NCI-H774 (cell line): ENCODE data around the gene MICALL1.

Experiments
- DNase-seq: peaks from one replicate; lab custom pipeline; 2025; lab: John Stamatoyannopoulos, UW

The MICALL1 gene, protein sequence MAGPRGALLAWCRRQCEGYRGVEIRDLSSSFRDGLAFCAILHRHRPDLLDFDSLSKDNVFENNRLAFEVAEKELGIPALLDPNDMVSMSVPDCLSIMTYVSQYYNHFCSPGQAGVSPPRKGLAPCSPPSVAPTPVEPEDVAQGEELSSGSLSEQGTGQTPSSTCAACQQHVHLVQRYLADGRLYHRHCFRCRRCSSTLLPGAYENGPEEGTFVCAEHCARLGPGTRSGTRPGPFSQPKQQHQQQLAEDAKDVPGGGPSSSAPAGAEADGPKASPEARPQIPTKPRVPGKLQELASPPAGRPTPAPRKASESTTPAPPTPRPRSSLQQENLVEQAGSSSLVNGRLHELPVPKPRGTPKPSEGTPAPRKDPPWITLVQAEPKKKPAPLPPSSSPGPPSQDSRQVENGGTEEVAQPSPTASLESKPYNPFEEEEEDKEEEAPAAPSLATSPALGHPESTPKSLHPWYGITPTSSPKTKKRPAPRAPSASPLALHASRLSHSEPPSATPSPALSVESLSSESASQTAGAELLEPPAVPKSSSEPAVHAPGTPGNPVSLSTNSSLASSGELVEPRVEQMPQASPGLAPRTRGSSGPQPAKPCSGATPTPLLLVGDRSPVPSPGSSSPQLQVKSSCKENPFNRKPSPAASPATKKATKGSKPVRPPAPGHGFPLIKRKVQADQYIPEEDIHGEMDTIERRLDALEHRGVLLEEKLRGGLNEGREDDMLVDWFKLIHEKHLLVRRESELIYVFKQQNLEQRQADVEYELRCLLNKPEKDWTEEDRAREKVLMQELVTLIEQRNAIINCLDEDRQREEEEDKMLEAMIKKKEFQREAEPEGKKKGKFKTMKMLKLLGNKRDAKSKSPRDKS

DNA sequence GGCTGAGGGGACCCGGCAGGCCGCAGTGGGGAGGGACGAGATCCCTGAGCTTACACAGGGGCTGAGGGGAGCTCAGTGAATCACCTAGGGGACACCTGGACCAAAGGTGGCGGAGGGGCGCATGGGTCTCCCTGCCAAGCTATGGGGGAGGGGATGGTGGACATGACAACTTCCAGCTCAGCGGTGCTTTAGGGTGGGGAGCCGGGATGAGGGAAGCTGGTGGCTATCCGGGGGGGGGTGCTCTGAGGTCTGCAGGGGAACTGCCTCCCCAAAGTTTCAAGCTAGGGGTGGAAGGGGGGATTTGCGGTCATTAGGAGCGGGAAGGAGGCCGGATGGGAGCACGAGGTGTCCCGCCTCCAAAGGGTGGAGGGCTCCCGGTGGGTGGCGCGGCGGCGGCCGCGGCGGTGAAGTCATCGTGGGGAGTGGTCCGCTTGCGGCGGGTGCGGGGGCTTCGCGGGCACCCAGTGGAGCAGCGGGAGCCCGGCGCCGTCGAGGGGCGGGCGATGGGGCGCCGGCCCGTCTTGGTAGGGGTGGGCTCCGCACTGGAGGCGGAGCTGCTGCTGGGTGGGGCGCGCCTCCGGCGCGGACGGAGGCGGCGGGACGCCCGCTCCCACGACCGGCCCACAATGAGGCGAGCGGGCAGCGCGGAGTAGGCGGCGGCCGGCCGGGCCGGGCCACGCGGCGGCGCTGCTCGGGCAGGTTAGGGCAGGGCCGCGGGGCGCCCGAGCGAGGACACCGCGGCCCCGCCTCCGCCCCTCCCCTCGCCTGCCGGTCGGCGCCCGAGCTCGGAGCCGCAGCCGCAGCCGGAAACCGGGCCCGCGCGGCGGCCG, at the start of gene MICALL1:
Gene MICALL1 (plus strand): TSS at position 764 of the 830 bp plus-strand sequence. CDS start 126 bp downstream, outside the sequence.
- DNase-seq: no peak

DNA sequence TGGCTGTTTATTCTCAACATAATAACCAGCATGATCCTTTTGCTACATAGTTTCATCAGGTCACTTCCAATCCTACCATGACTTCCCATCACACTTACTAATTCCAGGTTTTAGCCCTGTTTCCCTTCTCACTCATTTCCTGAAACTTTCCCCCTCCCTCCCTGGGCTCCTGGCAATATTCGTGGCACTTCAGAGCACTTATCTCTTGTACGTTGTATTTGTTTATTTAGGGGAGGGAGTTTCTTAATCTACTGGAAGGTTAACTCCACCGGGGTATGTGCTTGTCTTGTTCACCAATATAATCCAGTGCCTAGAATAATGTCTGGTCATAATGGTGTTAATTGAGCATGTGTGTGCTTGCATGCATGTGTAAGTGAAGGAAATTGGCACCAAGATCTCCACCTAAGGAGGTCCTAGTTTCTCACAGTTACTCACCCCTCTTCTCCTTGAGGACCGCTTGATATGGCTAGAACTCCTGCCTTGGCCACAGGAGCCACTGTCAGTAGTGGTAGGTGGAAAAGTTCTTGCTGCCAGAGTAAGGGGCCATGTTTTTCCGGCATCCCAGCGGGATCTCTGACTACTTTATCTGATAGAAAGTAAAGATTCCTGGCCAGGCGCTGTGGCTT, 45.2 kb upstream of the MICALL1 start:
- DNase-seq: no peak

DNA sequence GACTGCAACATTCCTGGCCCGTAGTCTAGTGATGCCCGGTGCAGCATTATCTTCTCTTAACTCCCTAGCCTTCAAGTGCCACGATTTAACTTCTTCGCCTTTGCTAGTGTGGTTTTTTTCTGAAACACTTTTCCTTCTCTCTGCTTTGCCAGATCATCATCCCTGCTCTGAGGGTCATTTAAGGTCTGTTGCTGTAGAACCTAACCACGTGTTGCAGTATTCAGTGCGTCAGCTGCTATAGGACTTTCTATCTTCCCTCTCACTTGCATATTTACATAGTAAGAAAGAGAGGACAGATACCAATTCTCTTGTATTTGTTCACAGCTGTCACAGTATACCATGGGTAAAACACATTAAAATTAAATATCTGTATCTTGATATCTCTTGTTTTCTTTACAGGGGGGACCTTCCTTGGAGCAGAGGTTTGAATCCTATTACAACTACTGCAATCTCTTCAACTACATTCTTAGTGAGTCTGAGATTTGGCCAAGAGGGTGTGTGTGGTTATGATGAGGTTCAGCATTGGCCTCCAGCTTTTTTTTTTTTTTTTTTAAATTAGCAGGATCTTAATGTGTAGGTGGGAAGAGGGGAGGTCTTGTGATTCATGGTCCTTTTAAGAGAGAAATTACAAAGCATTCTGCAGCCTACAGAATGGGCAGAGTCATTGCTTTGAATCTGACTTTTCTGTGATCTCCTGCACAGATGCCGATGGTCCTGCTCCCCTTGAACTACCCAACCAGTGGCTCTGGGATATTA, 43.3 kb upstream of the MICALL1 start:
- DNase-seq: no peak

DNA sequence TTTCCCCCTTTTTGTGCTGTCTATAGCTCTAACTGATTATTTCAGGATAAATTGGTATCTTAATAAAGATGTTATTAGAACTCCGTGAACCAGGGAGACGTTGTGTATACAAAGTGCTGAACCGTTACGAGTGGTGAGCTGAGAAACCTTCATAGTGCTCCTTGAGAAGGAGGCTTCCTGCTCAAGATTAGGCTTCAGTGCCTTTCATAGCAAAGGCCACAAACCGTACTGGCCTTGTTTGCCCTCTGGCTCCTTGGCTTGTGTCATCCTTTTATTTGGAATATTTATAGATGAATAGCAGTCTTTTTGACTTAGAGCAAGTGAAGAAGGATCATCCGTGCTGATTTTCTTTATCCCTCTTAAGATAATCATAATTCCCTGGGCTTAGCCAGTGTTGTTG, 40.6 kb upstream of the MICALL1 start:
- no peak for DNase-seq

DNA sequence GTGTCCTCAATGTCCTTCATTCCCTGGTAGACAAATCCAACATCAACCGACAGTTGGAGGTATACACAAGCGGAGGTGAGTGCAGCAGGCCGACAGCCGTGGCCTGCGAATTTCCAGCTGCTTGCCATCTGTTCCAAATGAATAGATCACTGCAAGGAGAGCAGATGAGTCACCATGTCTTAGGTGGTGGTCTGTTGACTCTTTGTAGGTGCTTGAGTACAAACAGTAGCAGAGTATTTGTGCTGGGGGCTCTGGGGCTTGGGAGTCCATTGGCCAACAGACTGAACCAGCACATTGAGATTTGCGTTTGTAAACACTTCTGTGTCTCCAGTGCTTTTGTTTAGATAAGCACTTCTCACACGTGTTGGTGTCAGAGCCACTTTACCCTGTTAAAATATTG, 35.8 kb upstream of the MICALL1 start:
- DNase-seq: no peak

DNA sequence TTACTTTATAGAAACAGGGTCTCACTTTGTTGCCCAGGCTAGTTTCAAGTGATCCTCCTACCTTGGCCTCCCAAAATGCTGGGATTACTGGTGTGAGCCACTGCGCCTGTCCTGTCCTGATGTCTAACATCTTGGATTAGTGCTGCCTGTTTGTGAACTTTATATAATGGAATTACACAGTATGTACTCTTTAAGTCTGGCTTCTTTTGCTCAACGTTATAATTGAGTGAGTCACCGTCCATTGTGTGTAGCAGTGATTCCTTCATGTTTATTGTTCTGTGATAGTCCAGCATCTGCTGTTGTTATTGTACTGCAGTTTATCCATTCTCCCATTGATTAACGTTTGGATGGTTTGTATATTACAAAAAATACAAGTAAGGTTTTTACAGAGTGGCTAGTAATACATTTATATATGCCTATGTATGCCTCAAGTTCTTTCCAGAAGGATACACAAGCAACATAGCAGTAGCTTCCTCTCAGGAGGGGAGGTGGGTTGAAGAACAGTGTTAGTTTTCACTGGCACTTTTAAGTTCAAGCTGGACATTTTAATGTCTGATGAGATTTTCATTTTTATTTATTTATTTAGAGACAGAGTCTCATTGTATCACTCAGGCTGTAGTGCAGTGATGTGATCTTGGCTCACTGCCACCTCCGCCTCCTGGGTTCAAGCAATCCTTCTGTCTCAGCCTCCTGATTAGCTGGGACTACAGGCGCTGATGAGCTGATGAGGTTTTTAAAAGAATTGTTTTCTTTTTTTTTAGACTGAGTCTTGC, 25.2 kb upstream of the MICALL1 start:
- no peak for DNase-seq

DNA sequence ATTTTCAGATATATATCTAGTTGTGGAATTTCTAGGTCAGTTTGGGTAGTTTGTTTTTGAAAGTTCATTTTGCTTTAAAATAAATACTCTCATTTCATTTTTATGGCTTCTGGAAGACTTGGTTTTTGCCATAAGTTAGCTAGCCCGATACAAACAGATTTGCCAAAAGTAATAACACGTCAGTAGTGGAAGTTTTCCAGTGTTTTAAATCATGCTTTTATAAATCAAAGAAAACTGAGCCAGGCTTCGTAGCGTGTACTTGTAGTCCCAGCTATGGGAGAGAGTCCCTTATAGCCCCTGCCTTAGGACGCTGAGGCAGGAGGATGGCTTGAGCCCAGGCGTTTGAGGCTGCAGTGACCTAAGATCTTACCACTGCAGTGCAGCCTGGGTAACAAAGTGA, 21.7 kb upstream of the MICALL1 start:
- DNase-seq: no peak

DNA sequence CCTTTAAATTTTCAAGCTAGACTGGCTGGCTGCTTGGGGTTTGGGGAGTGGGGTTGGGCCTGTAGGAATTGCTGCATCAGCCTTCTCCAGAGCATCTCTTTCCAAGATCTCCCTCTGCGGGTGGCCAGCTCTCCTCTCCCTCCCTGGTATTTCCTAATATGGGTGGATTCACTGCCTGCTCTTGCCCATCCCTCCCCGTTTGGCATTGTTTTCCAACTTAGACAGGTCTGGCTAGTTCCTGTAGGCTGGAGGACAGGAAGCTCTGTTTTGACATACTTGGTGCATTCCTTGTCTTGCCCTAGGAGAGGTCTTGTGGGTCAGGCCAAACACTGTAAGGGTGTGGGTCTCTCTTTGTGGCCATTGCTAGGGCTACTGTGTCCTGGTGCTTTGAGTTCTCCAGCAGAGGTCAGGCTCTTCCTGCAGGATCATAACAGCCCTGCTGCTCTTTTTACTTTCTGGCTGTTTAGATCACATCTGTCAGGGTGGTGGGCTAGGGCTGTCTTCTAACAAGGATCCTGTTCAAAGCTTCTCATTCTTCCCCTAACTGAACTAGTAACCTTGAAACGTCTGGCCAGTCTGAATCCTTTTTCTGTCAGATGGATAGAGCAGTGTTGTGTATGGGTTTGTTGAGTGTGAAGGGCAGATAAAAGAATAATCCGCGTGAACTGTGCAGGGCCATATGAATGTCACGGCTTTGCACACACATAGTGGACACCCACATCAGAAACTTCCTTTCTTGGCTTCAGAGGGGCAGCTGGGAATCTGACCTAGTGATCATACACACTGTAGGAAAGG, 18.3 kb upstream of the MICALL1 start:
- no peak for DNase-seq

DNA sequence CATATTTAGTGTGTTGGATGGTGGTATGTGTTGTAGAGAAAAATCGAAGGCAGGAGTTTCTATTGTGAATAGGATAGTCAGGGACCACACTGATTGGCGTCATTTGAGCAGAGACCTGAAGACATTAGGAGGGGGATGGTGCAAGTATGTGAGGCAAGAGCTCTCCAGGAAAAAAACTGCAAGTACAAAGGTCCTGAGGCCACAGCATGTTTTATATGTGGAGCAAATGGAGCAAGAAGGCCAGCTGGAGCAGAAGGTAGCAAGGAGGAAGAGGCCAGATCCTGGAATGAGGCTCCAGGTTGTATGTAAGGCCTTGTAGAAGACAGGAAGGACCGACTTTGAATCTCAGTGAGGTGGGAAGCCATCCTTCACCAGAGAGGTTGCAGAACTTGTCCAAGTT, 14.2 kb upstream of the MICALL1 start:
- DNase-seq: no peak

DNA sequence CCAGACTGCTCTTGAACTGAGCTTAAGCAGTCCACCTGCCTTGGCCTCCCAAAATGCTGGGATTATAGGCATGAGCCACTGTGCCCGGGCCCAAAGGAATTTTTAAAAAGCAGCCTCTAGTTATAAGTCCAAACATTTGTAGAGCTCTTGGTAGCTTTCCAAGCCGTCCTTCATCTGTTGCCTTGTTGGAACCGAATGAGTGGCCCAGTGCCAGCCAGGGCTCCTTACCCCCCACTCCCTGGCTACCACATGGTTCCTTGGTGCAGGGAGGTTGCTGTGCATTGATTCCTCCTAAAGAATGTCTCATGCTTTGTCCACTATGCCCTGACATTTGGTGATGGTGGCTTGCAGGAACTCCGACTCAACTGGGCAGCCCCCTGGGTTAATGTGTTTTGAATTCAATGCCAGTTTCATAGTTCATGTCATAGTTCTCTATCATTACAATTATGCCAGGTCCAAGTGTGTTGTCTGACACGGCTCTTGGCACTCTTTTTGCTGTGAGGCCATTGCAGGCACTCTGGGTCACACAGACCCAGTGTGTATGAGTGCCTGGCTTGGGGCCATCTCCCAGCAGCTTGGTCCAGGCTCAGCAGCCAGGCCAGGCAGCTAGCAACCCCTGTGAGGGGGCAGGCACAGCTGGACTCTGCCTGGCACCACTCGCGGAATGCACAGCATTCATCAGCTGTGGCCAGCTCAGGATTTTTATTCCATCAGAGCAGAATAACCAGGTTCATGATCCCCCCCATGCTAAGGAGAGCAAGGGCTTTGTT, 13.3 kb upstream of the MICALL1 start:
- DNase-seq: no peak

DNA sequence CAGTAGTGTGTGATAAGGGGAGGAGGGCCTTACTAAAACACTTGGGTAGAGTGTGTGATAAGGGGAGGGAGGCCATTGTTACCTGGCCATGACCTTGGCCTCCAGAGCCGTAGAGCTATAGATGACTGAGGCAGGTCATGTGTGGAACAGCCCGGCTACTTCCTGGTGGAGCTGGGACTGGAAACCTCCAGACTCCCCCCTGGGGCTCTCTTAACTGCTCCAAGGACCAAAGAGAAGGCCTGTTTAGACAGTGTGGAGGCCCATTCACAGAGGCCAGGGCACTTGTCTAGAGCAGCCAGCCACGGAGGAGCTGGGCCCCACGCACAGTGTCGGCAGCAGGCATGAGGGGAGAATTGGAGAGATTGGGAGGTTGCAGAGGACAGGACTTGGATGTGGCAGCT, 12.5 kb upstream of the MICALL1 start:
- no peak for DNase-seq

DNA sequence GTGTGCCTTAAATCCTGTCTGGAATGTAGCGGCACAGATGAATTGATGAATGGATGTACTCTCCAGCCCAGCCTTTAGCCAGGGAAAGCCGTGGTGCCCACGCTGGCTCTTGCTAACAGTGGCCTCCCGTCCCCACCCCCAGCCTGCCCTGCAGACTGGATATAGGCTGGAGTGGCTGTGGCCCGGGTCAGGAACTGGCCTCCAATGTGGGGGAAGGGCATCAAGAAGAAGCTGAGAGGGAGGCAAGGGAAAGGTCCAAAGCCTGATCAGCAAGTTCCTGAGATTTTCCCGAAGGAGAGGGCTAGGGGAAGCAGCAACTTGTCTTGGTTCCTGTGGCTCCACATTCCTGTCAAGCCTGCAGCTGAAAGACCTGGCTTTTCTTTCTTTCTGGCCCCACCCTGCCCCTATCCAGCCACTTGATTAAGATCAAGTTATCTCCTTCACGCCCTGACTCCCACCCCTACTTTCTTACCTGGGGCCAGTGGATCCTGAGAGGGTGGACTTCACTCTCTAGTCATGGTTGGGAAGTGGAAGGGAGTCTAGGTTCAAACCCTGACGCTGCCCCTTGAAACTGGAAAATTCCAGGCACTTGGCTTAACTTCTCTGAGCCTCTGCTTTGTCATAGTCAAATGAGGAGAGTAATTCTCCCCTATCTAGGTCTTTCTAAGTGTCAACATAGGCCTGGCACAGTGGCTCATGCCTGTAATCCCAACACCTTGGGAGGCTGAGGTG, 11.0 kb upstream of the MICALL1 start:
- no peak for DNase-seq

DNA sequence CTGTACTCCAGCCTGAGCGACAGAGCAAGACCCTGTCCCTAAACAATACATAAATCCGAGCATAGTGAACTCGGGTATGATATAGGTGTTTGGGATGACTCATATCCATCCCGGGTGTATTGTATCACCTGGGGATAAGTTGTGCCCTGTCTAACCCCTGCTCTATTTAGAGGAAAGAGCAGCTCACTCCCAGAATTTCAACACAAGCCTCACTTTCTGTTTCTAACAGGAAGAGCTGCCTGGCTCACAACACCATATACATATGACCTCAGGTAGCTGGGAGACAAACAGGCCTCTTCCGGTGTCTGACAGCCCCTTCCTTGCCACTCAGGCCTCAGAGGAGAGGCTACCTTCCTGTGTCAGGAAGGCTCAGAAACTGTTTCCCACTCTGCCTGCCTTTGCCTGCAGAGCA, 9.9 kb upstream of the MICALL1 start:
- DNase-seq: no peak

DNA sequence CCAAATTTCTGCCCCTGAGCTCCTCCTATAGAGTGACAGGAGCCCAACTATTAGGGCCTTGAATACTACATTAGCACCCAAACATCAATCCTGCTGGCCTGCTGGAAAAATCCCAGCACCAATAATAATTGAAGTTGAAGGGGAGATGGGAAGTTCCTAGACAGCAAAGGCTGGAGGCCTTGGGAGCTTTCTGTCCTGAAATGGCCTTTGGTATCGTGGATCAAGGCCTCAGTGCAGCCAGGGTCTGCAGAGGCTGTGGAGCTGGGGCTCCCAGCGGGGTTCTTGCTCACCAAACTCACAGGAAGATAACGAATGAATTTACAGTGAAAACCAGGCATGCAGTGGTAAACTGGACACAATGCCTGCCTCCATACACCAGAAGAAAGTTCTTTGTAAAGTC, 9.2 kb upstream of the MICALL1 start:
- no peak for DNase-seq

DNA sequence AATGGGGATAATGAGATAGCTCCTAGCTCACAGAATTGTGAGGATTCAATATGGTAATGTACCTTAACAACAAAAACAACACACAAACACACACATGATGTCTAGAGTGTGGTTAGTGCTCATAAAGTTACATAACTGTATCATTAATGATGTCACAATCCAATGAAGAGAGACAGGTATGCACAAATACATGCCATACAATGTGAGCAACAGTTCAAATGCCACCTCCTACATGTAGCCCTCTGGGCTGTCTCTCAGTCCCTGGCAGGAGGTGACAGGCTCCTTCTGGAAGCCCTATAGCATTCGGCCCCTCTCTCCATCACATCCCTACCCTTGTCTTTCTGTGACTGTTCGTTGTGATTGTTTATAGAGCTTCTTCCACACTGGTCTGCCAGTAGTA, 8.3 kb upstream of the MICALL1 start:
- no peak for DNase-seq

DNA sequence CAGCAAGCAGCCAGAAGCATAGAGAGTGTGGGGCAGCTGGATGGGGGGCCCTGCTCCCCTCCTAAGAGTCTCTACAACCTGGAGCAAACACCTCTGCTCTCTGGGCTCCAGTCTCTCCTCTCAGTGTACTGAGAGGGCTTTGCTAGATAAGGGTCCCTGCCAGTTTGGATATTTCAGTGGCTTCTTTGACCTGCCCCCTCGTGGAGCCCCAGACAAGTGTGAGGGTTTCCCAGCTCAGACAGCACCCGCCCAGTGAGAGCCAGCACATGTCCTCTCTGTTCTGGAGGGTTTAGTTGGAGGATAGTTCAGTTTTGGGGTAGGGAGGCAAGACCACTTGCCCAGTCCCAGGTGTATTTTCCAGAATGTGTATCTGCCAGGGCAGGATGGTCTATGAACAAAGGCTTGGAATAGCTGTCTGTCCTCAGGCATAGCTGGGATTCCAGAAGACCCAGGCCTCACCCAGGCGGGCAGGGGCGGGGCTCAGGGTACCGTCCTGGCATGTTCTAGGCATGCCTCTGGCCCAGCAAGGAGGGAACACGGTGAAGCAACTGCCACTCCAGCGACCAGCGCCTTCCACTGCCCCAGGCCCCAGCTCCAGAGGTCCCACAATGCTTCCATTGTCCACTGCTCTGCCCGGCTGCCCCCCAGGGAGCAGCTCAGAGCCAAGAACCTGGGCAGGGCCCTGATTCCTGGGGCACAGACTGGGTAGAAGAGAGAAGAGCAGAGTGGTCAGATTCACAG, 7.5 kb upstream of the MICALL1 start:
- DNase-seq: no peak
